Measurements from ENCODE around the gene ABCA4. TPM values are rescaled to one million over a fixed set of nuclear protein-coding genes. Genes with fewer than 3 reads are reported as not detected.

Gene ABCA4
- total RNA-seq, 1 experiment from 2014 or later: 0.09 TPM

DNA sequence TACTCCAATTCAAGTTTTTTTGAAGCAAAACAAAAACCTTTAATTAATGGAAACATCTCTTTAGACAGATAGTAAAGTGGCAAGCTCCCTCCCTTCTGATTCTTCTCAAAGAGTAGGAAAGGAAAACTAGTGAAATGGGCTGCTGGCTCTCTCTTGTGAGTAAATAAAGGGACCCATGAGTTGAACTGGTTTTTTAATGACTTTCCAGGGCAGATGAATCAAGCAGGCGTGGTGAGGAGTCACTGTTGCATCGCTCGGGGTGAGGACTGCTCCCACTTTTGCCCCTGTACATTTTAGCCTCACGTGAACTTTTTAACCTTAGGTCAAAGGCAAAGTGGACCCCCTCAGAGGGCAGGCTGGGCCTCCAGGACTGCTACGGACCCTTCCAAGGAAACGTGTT, 64.8 kb downstream of the ABCA4 start:
- Mint-ChIP-seq H3K27ac (no peak overlapping the region), H3K27me3 (ENCODE audit: low read depth) (peaks cover 17% of the 10 kb centered on the region), H3K9me3 (peaks cover 7% of the 10 kb centered on the region; the same call in 1 of the 2 replicates), H3K4me1 (peaks cover 41% of the 10 kb centered on the region), H3K36me3 (no peaks in the 10 kb centered on the region), H3K4me3 (no peak overlapping the region)
- TF ChIP-seq TEAD4 (CRISPR knock-in tag; IDR thresholded peaks at IDR 0.05): no peak
- TF ChIP-seq, protein P1, sequence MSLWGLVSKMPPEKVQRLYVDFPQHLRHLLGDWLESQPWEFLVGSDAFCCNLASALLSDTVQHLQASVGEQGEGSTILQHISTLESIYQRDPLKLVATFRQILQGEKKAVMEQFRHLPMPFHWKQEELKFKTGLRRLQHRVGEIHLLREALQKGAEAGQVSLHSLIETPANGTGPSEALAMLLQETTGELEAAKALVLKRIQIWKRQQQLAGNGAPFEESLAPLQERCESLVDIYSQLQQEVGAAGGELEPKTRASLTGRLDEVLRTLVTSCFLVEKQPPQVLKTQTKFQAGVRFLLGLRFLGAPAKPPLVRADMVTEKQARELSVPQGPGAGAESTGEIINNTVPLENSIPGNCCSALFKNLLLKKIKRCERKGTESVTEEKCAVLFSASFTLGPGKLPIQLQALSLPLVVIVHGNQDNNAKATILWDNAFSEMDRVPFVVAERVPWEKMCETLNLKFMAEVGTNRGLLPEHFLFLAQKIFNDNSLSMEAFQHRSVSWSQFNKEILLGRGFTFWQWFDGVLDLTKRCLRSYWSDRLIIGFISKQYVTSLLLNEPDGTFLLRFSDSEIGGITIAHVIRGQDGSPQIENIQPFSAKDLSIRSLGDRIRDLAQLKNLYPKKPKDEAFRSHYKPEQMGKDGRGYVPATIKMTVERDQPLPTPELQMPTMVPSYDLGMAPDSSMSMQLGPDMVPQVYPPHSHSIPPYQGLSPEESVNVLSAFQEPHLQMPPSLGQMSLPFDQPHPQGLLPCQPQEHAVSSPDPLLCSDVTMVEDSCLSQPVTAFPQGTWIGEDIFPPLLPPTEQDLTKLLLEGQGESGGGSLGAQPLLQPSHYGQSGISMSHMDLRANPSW (CRISPR knock-in tag; conservative IDR thresholded peaks at IDR 0.05; ENCODE audit: low read depth): no peak
- no peak for TF ChIP-seq ESRRA (CRISPR knock-in tag; IDR thresholded peaks at IDR 0.05; ENCODE audit: borderline replicate concordance)
- TF ChIP-seq, protein P2, sequence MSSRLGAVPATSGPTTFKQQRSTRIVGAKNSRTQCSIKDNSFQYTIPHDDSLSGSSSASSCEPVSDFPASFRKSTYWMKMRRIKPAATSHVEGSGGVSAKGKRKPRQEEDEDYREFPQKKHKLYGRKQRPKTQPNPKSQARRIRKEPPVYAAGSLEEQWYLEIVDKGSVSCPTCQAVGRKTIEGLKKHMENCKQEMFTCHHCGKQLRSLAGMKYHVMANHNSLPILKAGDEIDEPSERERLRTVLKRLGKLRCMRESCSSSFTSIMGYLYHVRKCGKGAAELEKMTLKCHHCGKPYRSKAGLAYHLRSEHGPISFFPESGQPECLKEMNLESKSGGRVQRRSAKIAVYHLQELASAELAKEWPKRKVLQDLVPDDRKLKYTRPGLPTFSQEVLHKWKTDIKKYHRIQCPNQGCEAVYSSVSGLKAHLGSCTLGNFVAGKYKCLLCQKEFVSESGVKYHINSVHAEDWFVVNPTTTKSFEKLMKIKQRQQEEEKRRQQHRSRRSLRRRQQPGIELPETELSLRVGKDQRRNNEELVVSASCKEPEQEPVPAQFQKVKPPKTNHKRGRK (CRISPR knock-in tag; IDR thresholded peaks at IDR 0.05; ENCODE audit: borderline replicate concordance): no peak
- no peak for TF ChIP-seq ZNF232 (CRISPR knock-in tag; IDR thresholded peaks at IDR 0.05)
- TF ChIP-seq IRF1 (CRISPR knock-in tag; IDR thresholded peaks at IDR 0.05): no peak
- no peak for TF ChIP-seq OVOL2 (CRISPR knock-in tag; IDR thresholded peaks at IDR 0.05; ENCODE audit: borderline replicate concordance)
- TF ChIP-seq ATF2 (CRISPR knock-in tag; IDR thresholded peaks at IDR 0.05; ENCODE audit: borderline replicate concordance, low read depth): no peak
- no peak for TF ChIP-seq ZNF671 (CRISPR knock-in tag; IDR thresholded peaks at IDR 0.05)
- no peak for TF ChIP-seq MYBL2 (CRISPR knock-in tag; IDR thresholded peaks at IDR 0.05)
- TF ChIP-seq, protein P3, sequence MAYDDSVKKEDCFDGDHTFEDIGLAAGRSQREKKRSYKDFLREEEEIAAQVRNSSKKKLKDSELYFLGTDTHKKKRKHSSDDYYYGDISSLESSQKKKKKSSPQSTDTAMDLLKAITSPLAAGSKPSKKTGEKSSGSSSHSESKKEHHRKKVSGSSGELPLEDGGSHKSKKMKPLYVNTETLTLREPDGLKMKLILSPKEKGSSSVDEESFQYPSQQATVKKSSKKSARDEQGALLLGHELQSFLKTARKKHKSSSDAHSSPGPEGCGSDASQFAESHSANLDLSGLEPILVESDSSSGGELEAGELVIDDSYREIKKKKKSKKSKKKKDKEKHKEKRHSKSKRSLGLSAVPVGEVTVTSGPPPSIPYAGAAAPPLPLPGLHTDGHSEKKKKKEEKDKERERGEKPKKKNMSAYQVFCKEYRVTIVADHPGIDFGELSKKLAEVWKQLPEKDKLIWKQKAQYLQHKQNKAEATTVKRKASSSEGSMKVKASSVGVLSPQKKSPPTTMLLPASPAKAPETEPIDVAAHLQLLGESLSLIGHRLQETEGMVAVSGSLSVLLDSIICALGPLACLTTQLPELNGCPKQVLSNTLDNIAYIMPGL (CRISPR knock-in tag; IDR thresholded peaks at IDR 0.05): no peak
- no peak for TF ChIP-seq HMGA2 (CRISPR knock-in tag; IDR thresholded peaks at IDR 0.05)
- TF ChIP-seq PRRX2 (CRISPR knock-in tag; IDR thresholded peaks at IDR 0.05): no peak
- no peak for TF ChIP-seq MAX (CRISPR knock-in tag; IDR thresholded peaks at IDR 0.05)
- TF ChIP-seq, protein P4, sequence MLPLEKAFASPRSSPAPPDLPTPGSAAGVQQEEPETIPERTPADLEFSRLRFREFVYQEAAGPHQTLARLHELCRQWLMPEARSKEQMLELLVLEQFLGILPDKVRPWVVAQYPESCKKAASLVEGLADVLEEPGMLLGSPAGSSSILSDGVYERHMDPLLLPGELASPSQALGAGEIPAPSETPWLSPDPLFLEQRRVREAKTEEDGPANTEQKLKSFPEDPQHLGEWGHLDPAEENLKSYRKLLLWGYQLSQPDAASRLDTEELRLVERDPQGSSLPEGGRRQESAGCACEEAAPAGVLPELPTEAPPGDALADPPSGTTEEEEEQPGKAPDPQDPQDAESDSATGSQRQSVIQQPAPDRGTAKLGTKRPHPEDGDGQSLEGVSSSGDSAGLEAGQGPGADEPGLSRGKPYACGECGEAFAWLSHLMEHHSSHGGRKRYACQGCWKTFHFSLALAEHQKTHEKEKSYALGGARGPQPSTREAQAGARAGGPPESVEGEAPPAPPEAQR (CRISPR knock-in tag; IDR thresholded peaks at IDR 0.05): no peak
- TF ChIP-seq, protein P5, sequence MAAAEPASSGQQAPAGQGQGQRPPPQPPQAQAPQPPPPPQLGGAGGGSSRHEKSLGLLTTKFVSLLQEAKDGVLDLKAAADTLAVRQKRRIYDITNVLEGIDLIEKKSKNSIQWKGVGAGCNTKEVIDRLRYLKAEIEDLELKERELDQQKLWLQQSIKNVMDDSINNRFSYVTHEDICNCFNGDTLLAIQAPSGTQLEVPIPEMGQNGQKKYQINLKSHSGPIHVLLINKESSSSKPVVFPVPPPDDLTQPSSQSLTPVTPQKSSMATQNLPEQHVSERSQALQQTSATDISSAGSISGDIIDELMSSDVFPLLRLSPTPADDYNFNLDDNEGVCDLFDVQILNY (CRISPR knock-in tag; IDR thresholded peaks at IDR 0.05): no peak
- TF ChIP-seq, protein P6, sequence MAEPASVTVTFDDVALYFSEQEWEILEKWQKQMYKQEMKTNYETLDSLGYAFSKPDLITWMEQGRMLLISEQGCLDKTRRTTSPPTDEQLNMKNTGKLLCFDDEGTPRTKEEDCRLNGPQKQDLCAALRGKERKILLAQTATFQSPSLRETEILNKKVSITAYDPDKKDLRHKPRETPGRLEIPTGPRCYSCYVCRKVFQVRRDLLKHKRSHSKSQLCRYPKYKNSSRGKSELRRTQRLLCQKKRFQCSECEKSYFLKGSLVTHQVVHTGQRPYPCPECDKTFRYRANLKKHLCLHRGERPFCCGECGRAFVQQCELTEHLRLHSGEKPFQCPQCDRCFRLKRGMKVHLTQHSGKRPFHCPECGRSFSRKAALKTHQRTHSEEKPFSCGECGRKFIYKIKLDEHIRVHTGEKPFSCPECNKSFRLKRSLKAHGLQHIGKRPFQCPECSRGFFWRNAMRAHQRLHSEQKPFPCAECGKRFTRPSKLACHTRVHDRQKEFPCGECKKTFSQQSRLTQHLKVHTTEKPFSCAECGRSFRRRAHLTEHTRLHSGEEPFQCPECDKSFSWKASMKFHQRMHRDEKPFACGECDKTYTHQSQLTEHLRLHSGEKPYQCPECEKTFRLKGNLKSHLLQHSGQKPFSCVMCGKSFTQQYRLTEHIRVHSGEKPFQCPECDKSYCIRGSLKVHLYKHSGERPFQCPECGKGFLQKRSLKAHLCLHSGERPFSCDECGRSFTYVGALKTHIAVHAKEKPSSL (CRISPR knock-in tag; conservative IDR thresholded peaks at IDR 0.05): no peak
- no peak for TF ChIP-seq CTCF (IDR thresholded peaks at IDR 0.05)
- no peak for TF ChIP-seq ZMAT4 (CRISPR knock-in tag; IDR thresholded peaks at IDR 0.05)
- POLR2A ChIA-PET: no interaction called here
- CTCF ChIA-PET: interaction anchor here (1.6 to 1.7 kb wide), 2 partner anchors 17 to 274 kb away, joined by 4 to 6 read pairs; no protein-coding TSS in a partner anchor
- DNase-seq (ENCODE audit: low spot score): no peak
- ATAC-seq: no peak

Data from WTC11 (cell line).